ENCODE results near the gene AIRE. TPM values are rescaled to one million over a fixed set of nuclear protein-coding genes. Genes with fewer than 3 reads are reported as not detected.
A peak's percentile ranks its signal among the peaks of the same experiment; 100 is the strongest.

The AIRE gene
- total and polyA plus RNA-seq, 2 donors from 2014 or later = 0.09 to 0.25 TPM

- peaks cover 0 to 4% (median 0%) of the 10 kb centered on the region in 3 donors for H3K4me1 ChIP-seq (ENCODE audit: control insufficient read depth in 2 of 3, insufficient read depth in 2 of 3, low read depth in 1 of 3, low read length in 3 of 3)
- TF ChIP-seq, protein P1, sequence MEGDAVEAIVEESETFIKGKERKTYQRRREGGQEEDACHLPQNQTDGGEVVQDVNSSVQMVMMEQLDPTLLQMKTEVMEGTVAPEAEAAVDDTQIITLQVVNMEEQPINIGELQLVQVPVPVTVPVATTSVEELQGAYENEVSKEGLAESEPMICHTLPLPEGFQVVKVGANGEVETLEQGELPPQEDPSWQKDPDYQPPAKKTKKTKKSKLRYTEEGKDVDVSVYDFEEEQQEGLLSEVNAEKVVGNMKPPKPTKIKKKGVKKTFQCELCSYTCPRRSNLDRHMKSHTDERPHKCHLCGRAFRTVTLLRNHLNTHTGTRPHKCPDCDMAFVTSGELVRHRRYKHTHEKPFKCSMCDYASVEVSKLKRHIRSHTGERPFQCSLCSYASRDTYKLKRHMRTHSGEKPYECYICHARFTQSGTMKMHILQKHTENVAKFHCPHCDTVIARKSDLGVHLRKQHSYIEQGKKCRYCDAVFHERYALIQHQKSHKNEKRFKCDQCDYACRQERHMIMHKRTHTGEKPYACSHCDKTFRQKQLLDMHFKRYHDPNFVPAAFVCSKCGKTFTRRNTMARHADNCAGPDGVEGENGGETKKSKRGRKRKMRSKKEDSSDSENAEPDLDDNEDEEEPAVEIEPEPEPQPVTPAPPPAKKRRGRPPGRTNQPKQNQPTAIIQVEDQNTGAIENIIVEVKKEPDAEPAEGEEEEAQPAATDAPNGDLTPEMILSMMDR (IDR thresholded peaks at IDR 0.05; ENCODE audit: borderline replicate concordance, extremely low read depth, insufficient read depth) = no peak
- no peaks in the 10 kb centered on the region for H3K9me3 ChIP-seq (ENCODE audit: control insufficient read depth in 2 of 3, insufficient read depth in 1 of 3, low read length in 3 of 3)
- DNase-seq (peak in 1 of 5 donors; percentile 66), FAIRE-seq (no peak)
- intact Hi-C loops (cut with DNase I) = no loop called here
- H3K27me3 ChIP-seq (ENCODE audit: control insufficient read depth, insufficient read depth, low read length) = no peaks in the 10 kb centered on the region
- no peak overlapping the region for H3K9ac ChIP-seq (ENCODE audit: low read length in 3 of 3)
- no peak overlapping the region for H3K4me3 ChIP-seq (ENCODE audit: low read length in 3 of 3)
- no peak overlapping the region for H3K27ac ChIP-seq (ENCODE audit: low read depth in 2 of 2, low read length in 2 of 2)
- no peaks in the 10 kb centered on the region for H3K36me3 ChIP-seq (ENCODE audit: control insufficient read depth in 2 of 3, insufficient read depth in 3 of 3, low read length in 3 of 3)
Measured at GRCh38 chr21:44344541-44345183, 59.0 kb downstream of the AIRE start.

DNA sequence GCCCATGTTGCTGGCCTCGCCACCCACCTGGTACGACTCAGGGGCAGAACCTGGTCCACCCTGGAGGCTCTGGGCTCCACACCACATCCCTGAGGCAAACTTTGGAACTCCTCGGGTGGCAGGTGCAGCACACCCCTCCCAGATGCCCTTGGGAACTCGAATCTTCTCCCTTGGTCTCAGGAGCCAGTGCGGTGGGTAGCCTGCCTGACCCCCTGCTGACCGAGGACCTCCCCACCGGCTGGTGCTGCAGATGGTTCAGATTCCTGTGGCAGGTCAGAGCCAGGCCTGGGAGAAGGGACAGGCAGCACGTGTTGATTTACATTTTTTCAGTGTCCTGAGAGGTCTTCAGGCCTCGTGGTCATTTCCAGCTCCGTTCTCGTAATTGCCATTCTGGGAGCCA, 59.8 kb downstream of the AIRE start:
- FAIRE-seq = no peak
- no peaks in the 10 kb centered on the region for H3K27me3 ChIP-seq (ENCODE audit: control insufficient read depth, insufficient read depth, low read length)
- intact Hi-C loops (cut with DNase I) = no loop called here
- no peak overlapping the region for H3K9ac ChIP-seq (ENCODE audit: low read length in 3 of 3)
- peak in 1 of 5 donors; percentile 66 for DNase-seq
- H3K9me3 ChIP-seq (ENCODE audit: control insufficient read depth in 2 of 3, insufficient read depth in 1 of 3, low read length in 3 of 3) = no peaks in the 10 kb centered on the region
- H3K36me3 ChIP-seq (ENCODE audit: control insufficient read depth in 2 of 3, insufficient read depth in 3 of 3, low read length in 3 of 3) = no peaks in the 10 kb centered on the region
- H3K27ac ChIP-seq (ENCODE audit: low read depth in 2 of 2, low read length in 2 of 2) = no peak overlapping the region
- H3K4me1 ChIP-seq (ENCODE audit: control insufficient read depth in 2 of 3, insufficient read depth in 2 of 3, low read depth in 1 of 3, low read length in 3 of 3) = no peaks in the 10 kb centered on the region
- no peak overlapping the region for H3K4me3 ChIP-seq (ENCODE audit: low read length in 3 of 3)
- TF ChIP-seq, protein P1 (IDR thresholded peaks at IDR 0.05; ENCODE audit: borderline replicate concordance, extremely low read depth, insufficient read depth) = no peak

GRCh38 chr21:44347911-44348451, 62.3 kb downstream of the AIRE start:
- H3K36me3 ChIP-seq (ENCODE audit: control insufficient read depth in 2 of 3, insufficient read depth in 3 of 3, low read length in 3 of 3) = no peaks in the 10 kb centered on the region
- H3K4me1 ChIP-seq (ENCODE audit: control insufficient read depth in 2 of 3, insufficient read depth in 2 of 3, low read depth in 1 of 3, low read length in 3 of 3) = no peaks in the 10 kb centered on the region
- DNase-seq (peak in 1 of 5 donors; percentile 68), FAIRE-seq (no peak)
- H3K27ac ChIP-seq (ENCODE audit: low read depth in 2 of 2, low read length in 2 of 2) = no peak overlapping the region
- intact Hi-C loops (cut with DNase I) = no loop called here
- peaks cover 7% of the 10 kb centered on the region for H3K27me3 ChIP-seq (ENCODE audit: control insufficient read depth, insufficient read depth, low read length)
- no peak overlapping the region for H3K9ac ChIP-seq (ENCODE audit: low read length in 3 of 3)
- H3K4me3 ChIP-seq (ENCODE audit: low read length in 3 of 3) = no peak overlapping the region
- no peaks in the 10 kb centered on the region for H3K9me3 ChIP-seq (ENCODE audit: control insufficient read depth in 2 of 3, insufficient read depth in 1 of 3, low read length in 3 of 3)
- TF ChIP-seq, protein P1 (IDR thresholded peaks at IDR 0.05; ENCODE audit: borderline replicate concordance, extremely low read depth, insufficient read depth) = no peak

Other genes starting within 250 kb of the AIRE start
- 8.1 TPM for gene PWP2, start 178.5 kb upstream of the AIRE start, total RNA-seq
- 0.84 TPM for gene PWP2, start 178.5 kb upstream of the AIRE start, polyA plus RNA-seq (ENCODE audit: insufficient read depth, low read depth, low replicate concordance)
- 15.8 TPM for gene GATD3, start 152.2 kb upstream of the AIRE start, total RNA-seq
- 18.3 TPM for gene GATD3, start 152.2 kb upstream of the AIRE start, polyA plus RNA-seq (ENCODE audit: insufficient read depth, low read depth, low replicate concordance)
- 10.2 TPM for gene ICOSLG, start 44.9 kb upstream of the AIRE start, total RNA-seq
- gene ICOSLG, start 44.9 kb upstream of the AIRE start, polyA plus RNA-seq (ENCODE audit: insufficient read depth, low read depth, low replicate concordance) = 3.0 TPM
- gene DNMT3L, start 24.0 kb upstream of the AIRE start, total RNA-seq = not detected
- gene DNMT3L, start 24.0 kb upstream of the AIRE start, polyA plus RNA-seq (ENCODE audit: insufficient read depth, low read depth, low replicate concordance) = 0.47 TPM
- gene PFKL, start 14.2 kb downstream of the AIRE start, total RNA-seq = 197 TPM
- gene PFKL, start 14.2 kb downstream of the AIRE start, polyA plus RNA-seq (ENCODE audit: insufficient read depth, low read depth, low replicate concordance) = 155 TPM
- 23.3 TPM for gene CFAP410, start 53.5 kb downstream of the AIRE start, total RNA-seq
- gene CFAP410, start 53.5 kb downstream of the AIRE start, polyA plus RNA-seq (ENCODE audit: insufficient read depth, low read depth, low replicate concordance) = 45.3 TPM
- 11.5 TPM for gene TRPM2, start 67.7 kb downstream of the AIRE start, total RNA-seq
- 2.0 TPM for gene TRPM2, start 67.7 kb downstream of the AIRE start, polyA plus RNA-seq (ENCODE audit: insufficient read depth, low read depth, low replicate concordance)
- gene LRRC3, start 169.6 kb downstream of the AIRE start, total RNA-seq = 1.4 TPM
- gene LRRC3, start 169.6 kb downstream of the AIRE start, polyA plus RNA-seq (ENCODE audit: insufficient read depth, low read depth, low replicate concordance) = 0.60 TPM